GM19372 (cell line): ENCODE data around the gene PKD2.
"Not testable (repeated sequence)": the region's sequence is repeated elsewhere in the genome, so short reads cannot be mapped to it uniquely, and the experiment has no call there.

Experiments used
- ATAC-seq: cut with Tn5 transposase; IDR thresholded peaks from one replicate; pipeline ENCODE4 v1.9.1; 2021; ENCODE audit warnings: mild to moderate bottlenecking, low read depth, moderate library complexity; ENCODE audit not compliant: unreplicated experiment

The PKD2 gene

DNA sequence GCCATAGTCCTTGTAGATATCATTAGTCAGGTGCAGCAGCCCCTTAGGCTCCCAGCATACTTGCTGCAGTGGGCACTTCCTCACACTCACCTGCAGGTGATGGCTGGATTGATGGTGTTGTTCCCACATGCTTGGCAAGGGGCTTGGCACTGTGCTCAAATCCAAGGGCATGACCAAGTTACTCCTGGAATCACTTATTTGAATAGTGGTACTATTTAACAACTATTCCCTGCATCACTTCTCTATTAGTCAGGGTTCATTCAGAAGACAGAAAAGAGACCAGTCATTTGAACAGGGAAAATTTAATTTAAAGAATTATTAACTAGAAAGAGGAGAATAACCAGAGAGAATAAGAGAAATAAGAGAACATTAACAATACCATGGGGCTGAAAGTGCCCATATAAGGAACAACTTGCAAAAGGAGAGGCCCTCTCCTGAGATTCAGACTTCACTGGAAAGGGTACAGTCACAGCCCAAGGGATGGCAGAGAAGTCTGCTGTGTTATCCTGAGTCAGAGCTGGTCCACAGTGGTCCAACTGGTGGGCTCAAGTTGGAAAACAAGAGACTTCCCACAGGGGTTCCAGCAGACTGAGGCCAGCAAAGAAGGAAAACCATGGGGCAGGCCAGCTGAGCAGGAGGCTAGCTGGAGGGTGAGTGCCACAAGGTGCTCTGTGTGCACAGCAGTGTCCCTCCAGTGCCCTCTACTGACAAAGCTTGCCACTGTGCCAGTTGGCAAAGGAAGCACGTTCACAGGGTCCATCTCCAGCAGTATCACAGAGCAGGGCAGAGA lies 22.1 kb upstream of the PKD2 start:
- no peak for ATAC-seq

DNA sequence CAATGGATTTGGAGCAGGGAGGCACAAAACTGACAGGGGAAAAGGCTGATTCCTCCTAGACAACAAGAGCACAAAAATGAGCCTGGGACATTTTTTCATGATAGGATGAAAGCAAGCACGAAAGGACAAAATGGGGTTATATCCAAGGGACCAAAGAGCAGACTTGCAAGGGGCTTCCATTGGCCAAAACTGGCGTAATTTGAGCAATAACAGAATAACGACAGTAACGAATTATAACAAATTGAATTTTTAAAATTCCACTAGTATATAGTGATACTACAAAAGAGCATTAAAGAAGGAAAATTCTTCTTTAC lies 21.6 kb upstream of the PKD2 start:
- ATAC-seq = no peak

DNA sequence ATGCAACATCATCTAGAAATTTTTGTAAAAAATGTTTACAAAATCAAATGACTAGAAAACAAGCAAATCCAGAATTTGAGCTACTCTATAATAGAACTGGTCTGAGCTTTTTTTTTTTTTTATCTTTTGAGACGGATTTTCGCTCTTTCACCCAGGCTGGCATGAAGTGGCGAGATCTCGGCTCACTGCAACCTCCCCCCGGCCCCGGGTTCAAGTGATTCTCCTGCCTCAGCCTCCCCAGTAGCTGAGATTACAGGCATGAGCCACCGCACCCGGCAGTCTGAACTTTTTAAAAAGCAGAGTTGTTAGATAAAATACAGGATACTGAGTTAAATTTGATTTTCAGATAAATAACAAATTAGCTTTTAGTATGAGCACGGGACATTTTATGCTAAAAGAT lies 20.9 kb upstream of the PKD2 start:
- ATAC-seq = no peak

DNA sequence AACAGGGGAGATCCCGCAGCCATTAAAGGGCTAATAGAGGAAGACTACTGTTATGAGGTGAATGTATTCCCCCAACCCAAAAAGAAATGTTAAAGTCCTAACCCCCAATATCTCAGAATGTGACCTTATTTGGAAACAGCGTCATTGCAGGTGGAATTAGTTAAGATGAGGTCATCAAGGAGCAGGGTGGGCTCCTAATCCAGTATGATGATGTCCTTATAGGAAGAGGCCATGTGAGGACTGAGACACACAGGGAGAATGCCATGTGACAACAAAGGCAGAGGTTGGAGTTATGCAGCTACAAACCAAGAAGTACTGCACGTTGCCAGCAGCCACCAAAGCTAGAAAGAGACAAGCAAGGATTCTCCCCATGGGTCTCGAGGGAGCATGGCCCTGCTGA lies 17.7 kb upstream of the PKD2 start:
- ATAC-seq = no peak

DNA sequence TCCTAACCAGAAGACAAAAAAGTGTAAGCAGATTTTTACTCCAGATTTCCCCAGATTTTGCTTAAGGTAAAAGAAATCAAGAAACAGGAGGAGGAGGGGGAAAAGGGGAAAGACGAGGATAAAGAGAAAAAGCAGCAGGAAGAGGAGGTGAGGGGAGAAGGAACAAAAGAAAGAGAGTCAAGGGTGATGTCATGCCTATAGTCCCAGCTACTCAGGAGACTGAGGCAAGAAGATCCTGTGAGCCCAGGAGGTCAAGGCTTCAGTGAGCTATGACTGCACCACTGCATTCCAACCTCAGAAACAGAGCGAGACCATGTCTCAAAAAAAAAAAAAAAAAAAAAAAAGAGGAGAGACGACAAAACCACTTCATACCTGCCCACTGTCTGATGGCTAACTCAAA lies 12.0 kb upstream of the PKD2 start:
- ATAC-seq = no peak

DNA sequence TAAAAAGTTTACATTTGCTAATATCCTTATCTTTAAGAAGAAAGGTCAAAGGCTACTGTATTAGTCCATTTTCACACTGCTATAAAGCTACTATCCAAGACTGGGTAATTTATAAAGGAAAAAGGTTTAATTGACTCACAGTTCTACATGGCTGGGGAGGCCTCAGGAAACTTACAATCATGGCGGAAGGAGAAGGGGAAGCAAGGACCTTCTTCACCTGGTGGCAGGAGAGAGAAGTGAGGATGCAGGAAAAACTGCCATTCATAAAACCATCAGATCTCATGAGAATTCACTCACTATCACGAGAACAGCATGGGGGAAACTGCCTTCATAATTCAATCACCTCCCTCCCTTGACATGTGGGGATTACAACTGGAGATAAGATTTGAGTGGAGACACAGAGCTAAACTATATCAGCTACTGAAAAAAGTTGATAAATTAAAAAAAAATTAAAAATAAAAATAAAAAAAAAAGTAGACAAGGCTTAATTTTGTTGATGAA lies 8.2 kb upstream of the PKD2 start:
- ATAC-seq = not testable (repeated sequence)

DNA sequence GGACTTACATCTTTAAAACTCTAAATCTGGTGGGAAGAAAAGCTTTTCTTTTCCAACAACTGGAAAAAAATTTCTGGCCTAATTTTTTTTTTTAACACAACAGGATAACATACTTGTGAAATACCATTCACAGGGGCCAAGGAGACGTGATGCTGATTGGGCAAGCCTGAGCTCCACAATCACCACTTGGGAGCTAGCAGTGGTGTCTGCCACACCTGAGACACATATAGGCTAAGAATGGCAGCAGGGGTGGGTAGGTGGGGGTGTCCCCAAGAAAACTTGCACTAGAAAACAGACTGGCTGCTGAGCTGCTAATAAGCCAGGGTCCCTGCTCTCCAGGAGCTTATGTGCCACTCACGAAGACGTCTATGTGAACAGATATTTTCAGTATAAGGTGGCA lies 5.6 kb upstream of the PKD2 start:
- ATAC-seq = no peak

DNA sequence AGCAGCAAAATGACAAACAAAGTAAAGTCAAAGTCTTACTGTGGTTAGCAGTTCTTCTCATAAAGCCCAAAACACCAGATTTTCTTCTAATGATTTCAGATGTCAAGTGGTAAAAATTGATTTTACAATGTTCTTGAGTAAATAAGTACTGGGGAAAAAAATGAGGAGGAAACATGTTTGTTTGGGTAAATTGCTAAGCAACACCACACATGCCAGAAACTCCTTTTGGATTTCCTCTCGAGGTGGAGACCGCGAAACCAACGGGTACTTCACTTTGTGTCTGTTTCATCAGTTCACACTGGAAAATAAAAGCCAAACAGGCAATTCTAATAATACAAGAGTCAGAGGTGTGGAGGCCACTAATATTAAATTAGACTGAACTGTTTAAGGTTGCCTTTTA lies 4.6 kb upstream of the PKD2 start:
- no peak for ATAC-seq

DNA sequence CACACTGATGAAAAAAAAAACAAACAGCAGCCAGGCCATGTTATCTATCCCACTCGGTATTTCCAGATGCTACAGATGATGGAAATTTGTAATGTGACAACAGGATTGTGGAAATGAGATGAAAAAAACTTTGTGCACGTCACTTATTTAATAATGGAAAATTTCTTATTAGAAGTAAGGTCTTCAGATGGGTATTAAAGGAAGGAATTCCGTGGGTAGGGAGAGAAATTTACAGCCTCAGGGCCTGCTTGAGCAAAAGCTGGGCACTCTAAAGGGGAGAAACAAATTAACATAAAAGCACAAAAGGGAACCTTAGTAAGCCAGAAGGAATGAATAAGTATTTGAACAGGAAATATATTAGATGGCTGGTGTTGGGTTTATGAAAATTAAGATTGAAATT lies 4.2 kb upstream of the PKD2 start:
- no peak for ATAC-seq

DNA sequence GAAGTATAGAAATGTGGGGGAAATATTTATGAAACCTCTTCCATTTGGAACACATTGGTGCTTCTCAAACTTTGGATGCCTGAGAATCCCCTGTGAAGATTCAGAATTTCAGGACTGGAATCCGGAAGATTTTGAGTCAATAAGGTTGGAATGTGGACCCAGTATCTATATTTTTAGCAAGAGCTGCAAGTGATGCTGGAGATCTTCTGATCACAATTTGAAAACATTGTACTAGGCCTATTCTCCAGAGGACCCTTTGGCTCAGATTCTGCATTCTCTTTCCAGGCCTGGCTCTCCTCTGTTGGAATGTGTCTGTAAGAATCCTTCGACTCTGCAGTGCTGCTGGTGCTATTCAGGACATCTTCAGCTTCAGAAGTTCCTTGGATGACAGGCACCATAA lies 2.4 kb upstream of the PKD2 start:
- ATAC-seq = no peak

DNA sequence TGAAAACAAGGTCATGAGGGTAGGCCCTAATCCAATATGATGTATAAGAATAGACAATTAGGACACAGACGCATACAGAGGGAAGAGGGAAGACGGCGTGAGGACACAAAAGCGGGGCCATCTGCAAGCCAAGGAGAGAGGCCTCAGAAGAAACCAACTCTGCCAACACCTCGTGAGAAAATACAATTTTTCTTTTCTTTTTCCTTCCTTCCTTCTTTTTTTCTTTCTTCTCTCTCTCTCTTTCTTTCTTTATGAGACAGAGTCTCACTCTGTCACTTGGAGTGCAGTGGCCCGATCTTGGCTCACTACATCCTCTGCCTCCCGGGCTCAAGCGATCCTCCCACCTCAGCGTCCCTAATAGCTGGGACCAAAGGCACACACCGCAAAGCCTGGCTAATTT lies 1.5 kb upstream of the PKD2 start:
- ATAC-seq = no peak

DNA sequence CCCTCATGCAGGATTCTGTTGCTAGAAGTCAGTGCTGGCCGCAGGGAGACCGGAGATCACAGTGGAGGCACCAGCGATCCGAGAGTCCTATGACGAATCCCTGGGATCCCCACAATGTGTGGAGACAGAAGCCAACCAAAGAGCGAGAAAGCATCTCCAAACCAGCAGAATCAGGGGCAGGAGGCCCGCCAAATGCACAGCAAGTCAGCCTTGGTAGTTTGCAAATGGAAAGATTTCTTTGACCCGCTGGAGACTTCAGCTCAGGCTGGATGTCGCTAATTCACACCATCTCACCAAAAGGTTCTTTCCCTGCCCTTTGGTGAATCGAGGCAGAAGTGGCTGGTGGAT lies 505 bp upstream of the PKD2 start:
- no peak for ATAC-seq

DNA sequence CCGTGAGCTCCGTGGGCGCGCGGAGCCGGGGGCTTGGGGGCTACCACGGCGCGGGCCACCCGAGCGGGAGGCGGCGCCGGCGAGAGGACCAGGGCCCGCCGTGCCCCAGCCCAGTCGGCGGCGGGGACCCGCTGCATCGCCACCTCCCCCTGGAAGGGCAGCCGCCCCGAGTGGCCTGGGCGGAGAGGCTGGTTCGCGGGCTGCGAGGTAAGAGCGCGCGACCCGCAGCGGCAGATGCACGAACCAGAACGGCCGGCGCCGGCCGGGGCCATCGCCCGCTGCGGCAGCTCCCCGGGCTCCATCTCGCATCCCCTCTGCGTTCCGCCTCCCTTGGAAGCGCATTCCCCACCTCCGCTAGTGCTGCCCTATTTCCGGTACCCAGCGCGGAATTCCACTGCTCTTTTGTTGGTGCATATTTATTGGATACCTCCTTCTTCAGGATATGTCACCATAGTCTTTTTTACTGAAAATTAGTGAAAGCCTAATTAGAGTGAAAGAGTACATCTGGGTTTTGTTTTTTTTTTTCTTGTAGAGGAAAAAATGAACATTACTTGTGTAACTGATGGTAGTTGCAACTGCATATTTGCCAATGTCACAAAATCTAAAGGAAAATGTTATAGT lies 797 bp downstream of the PKD2 start:
- peak; percentile 38 for ATAC-seq

DNA sequence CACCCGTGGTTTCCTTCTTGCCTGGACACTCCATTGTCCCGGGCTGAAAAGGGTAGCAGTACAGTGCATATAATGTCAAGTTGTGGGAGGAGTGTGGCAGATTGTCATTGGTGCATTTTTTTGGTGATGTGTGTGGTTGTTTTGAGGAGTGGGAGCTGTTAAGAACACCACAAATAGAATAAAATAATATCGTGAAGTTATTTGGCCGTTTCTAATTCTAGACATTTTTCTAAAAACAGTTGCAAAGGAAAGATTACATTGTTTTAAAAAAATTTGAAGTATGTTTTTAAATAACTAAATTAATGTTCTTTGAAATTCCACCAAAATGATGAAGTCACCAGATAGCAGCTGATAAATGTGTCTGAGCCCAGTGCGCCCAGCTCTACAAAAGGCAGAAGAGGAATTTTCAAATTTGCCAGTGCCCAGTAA lies 1.3 kb downstream of the PKD2 start:
- no peak for ATAC-seq

DNA sequence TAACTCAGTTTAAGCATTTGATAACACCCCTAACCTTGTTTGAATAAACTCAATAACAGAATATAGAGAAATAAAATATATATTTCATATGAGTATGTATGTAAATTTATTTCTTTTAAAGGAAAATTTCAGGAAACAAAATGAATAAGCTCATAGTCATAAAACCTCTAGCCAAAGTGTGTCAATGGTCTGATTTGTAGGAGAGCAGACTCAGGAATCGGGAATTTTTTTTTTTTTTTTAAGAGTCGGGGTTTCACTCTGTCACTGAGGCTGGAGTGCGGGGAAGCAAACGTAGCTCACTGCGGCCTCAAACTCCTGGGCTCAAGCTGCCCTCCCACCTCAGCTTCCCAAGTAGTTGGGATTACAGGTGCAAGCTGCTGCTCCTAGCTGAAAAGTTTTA lies 2.4 kb downstream of the PKD2 start:
- ATAC-seq = no peak

DNA sequence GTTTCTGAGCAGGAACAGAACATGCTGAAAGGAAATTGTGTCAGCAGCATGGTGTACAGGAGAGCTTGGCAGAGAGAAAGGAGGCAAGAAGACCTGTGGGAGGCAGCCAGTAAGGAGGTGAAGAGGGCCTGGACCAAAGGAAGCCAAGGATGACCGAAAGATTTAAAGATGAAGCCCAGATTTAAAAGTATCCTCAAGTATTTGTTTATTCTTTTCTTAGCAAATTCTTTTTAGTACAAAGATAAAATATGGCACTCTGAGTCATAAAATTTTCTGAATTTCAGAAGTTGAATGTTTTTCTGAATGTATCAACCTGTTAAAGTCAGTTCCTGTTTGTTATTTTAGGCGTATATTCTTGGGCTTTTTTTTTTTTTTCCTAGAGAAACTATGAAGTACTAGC lies 3.5 kb downstream of the PKD2 start:
- no peak for ATAC-seq

DNA sequence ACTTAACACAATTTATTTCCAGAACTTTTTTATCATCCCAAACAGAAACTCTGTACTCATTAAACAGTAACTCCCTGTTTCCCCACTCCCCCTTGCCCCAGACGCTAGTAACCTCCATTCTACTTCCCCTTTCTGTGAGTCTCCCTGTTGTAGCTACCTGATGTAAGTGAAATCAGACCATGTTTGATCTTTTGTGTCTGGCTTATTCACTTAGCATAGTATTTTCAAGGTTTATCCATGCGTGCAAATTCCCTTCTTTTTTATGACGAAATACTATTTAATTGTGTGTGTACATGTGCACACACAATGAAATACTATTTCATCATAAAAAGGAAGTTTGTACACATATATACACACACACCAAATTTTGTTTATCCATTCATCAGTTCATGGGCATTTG lies 5.2 kb downstream of the PKD2 start:
- ATAC-seq = peak; percentile 38

DNA sequence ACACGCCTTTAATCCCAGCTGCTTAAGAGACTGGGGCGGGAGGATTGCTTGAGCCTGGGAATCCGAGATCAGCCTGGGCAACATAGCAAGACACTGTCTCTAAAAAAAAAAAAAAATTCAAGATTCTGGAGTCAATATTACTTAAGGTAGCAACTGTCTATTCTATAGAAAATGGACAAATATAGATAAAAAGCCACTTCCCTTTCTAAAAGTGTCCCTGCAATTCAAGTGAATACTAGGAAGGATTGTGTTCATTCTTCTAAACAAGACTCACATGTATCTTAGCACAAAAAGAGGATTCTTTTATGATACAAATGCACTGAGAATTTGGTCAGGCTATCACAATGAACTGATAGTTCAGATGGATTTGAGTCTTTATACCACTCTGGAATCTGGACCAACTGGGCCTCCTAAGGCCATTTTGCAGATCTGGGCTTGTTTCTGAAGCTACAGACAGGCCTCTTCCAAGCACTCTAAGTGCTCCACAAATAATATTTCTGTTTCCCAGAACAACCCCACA lies 7.0 kb downstream of the PKD2 start:
- ATAC-seq = no peak

DNA sequence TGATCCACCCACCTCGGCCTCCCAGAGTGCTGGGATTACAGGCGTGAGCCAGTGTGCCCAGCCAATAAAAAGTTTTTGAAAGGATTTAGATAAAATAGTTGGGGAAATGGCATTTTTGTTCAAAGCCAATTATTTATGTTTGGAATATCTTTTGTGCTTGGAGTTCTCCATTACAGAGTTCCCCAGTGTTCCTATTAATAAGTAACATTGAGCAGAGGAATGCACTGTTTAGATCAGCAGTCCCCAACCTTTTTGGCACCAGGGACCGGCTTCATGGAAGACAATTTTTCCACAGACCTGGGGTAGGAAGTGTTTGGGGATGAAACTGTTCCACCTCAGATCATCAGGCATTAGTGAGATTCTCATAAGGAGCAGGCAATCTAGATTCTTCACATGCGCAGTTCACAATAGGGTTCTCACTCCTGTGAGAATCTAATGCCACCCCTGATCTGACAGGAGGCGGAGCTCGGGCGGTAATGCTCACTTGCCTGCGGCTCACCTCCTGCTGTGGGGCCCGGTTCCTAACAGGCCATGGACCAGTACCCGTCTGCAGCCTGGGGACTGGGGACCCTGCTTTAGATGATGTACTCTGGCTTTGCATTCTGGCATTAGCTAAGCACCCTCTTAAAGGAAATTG lies 8.3 kb downstream of the PKD2 start:
- no peak for ATAC-seq

DNA sequence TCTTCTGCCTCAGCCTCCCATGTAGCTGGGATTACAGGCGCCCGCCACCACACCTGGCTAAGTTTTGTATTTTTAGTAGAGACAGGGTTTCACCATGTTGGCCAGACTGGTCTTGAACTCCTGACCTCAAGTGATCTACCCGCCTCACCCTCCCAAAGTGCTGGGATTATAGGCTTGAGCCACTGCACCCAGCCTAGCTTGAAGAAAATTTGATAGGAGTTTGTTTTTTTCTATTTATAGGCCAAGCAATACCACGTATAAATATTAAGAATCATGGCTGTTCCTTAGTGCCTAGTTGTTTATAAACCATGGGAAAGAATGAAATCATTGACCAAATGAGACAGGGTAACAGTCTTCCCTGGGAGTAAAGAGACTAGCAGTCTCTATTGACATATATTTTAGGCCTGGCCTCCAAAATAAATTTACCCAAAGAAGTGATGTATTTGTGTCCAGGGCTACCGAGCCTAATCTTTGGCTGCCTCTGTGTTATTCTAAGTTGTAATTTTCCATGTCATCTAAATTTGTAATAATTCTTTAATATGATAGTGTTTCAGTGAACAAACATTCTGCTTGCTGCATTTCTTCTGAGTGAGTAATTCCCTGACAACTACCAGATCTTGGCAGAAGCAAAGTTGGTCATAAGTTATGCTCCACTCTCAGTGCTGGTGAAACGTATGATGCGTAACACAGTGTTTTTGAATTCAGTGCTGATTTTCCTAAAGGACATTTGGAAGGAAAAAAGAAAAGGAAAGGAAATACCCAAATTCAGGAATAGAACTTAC lies 10.3 kb downstream of the PKD2 start:
- ATAC-seq = no peak

DNA sequence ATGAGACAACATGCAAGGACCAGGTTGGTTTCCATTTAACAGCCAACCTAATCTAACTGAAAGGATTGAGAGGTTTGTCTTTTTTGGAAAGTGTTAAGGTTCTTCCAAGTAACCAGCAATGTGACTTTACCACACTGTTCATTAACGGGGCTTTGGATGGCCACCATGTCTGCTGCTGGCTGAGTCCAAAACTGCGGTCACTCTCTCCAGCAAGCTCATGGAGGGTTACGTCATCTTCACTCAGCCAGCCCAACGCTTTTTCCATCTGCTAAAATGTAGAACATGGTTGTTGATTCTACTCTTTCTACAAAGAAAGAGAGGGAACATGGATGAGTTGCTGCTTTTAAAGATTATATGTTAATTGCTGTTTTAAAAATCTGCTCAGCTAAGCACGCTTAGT lies 11.0 kb downstream of the PKD2 start:
- no peak for ATAC-seq
